AG04450 (cell line): Measurements from ENCODE around the gene TK1. TPM values are rescaled to one million over a fixed set of nuclear protein-coding genes. Genes with fewer than 3 reads are reported as not detected.

Experiments used
- CTCF ChIA-PET: fragments of 300-600, 350-600 bp; formaldehyde crosslinking; extraction: SDS; loops from one replicate; lab custom pipeline; 2022; ENCODE audit warnings: antibody characterized with exemption, inconsistent platforms; lab: Charles Lee
- POLR2A ChIA-PET: fragments of 350-600 bp; formaldehyde crosslinking; extraction: SDS; loops from one replicate; lab custom pipeline; 2021; ENCODE audit warnings: antibody characterized with exemption, inconsistent platforms; lab: Yijun Ruan, JAX
- DNase-seq: peaks from one replicate; pipeline ENCODE4 v3.0.0-alpha.2; 2011; ENCODE audit warnings: low read depth, low spot score
- H3K27ac ChIP-seq: one replicate; pipeline ENCODE4 v1.5.1; 2012; ENCODE audit warnings: low read depth, low read length, control low read depth
- H3K27me3 ChIP-seq: one replicate; pipeline ENCODE4 v1.6.0; 2012; ENCODE audit warnings: low read length; ENCODE audit not compliant: control insufficient read depth, insufficient read depth
- H3K4me3 ChIP-seq: 2 replicates; pipeline ENCODE4 v1.5.1; 2011; ENCODE audit warnings: mild to moderate bottlenecking, low read depth, low read length, control low read depth
- H3K9me3 ChIP-seq: 2 replicates; pipeline ENCODE4 v1.5.1; 2012; ENCODE audit warnings: low read length; ENCODE audit not compliant: control insufficient read depth, insufficient read depth
- CTCF ChIP-seq: IDR thresholded peaks from 2 replicates; pipeline ENCODE4 v1.5.1; 2011; ENCODE audit warnings: low read depth, low read length, control low read depth, inconsistent platforms
- polyA plus RNA-seq: library from polyadenylated mRNA; depleted of rRNA; stranded (reverse); fragments of >200 nt; gene quantifications from 2 replicates; pipeline ENCODE4 v1.2.3, GENCODE V29; 2011; rRNA removed
- small RNA-seq: library from RNA; depleted of rRNA; stranded (forward); fragments of <200 nt; gene quantifications from one replicate; pipeline ENCODE3, GENCODE V24; 2012; ENCODE audit warnings: low read depth; ENCODE audit not compliant: insufficient read length

TK1 gene
- polyA plus RNA-seq, 1 experiment: 27.1 TPM

GRCh38 chr17:78125976-78126894 lies 60.6 kb downstream of the TK1 start:
- Histone ChIP-seq H3K9me3 (peaks cover 2% of the 10 kb centered on the region; the same call in 1 of the 2 replicates), H3K27me3 (peaks cover 23% of the 10 kb centered on the region), H3K4me3 (no peak overlapping the region), H3K27ac (no peak overlapping the region)
- DNase-seq: no peak
- ChIA-PET POLR2A (no interaction called here), CTCF (no interaction called here)
- no peak for TF ChIP-seq CTCF

- Histone ChIP-seq H3K27me3 (peaks cover 15% of the 10 kb centered on the region), H3K9me3 (no peaks in the 10 kb centered on the region; the same call in 1 of the 2 replicates), H3K27ac (no peak overlapping the region), H3K4me3 (no peak overlapping the region)
- CTCF ChIA-PET: no interaction called here
- no peak for TF ChIP-seq CTCF
- DNase-seq: no peak
- POLR2A ChIA-PET: no interaction called here
Measured at GRCh38 chr17:78125138-78125913, 61.5 kb downstream of the TK1 start.

- H3K9me3 ChIP-seq: no peaks in the 10 kb centered on the region; the same call in 1 of the 2 replicates
- CTCF ChIA-PET: interaction anchor here (0.6 kb wide), 1 partner anchor 8 kb away, joined by 5 read pairs; no protein-coding TSS in a partner anchor
- no peak for TF ChIP-seq CTCF
- POLR2A ChIA-PET: no interaction called here
- no peak for DNase-seq
- H3K4me3 ChIP-seq: no peak overlapping the region
- H3K27me3 ChIP-seq: peaks cover 15% of the 10 kb centered on the region
- H3K27ac ChIP-seq: no peak overlapping the region
Measured at GRCh38 chr17:78124836-78125137, 62.1 kb downstream of the TK1 start.

Small RNAs within 50 kb of the gene (small RNA-seq; reads per million reads assigned to genes)
- gene AC087645.1: not detected

Other genes with a start within 250 kb of the TK1 start
- 1.2 and 2.2 TPM in 2 replicates for gene TNRC6C, start 228.3 kb downstream of the TK1 start, polyA plus RNA-seq
- gene TMC6, start 58.3 kb downstream of the TK1 start, polyA plus RNA-seq: 0.51 and 0.53 TPM in 2 replicates
- gene TMC8, start 56.3 kb downstream of the TK1 start, polyA plus RNA-seq: not detected in 2 replicates
- gene C17orf99, start 40.7 kb downstream of the TK1 start, polyA plus RNA-seq: not detected in 2 replicates
- 26.7 and 38.6 TPM in 2 replicates for gene SYNGR2, start 18.5 kb downstream of the TK1 start, polyA plus RNA-seq
- gene AFMID, start 310 bp upstream of the TK1 start, polyA plus RNA-seq: 26.2 and 30.2 TPM in 2 replicates
- gene BIRC5, start 27.2 kb upstream of the TK1 start, polyA plus RNA-seq: 11.6 and 15.3 TPM in 2 replicates
- gene TMEM235, start 44.6 kb upstream of the TK1 start, polyA plus RNA-seq: not detected in 2 replicates
- 15.3 and 21.0 TPM in 2 replicates for gene SOCS3, start 173.0 kb upstream of the TK1 start, polyA plus RNA-seq
- gene PGS1, start 191.6 kb upstream of the TK1 start, polyA plus RNA-seq: 31.0 and 31.7 TPM in 2 replicates